ENCODE results near the gene MCAM.
A peak's percentile ranks its signal among the peaks of the same experiment; 100 is the strongest.

Gene MCAM

DNA sequence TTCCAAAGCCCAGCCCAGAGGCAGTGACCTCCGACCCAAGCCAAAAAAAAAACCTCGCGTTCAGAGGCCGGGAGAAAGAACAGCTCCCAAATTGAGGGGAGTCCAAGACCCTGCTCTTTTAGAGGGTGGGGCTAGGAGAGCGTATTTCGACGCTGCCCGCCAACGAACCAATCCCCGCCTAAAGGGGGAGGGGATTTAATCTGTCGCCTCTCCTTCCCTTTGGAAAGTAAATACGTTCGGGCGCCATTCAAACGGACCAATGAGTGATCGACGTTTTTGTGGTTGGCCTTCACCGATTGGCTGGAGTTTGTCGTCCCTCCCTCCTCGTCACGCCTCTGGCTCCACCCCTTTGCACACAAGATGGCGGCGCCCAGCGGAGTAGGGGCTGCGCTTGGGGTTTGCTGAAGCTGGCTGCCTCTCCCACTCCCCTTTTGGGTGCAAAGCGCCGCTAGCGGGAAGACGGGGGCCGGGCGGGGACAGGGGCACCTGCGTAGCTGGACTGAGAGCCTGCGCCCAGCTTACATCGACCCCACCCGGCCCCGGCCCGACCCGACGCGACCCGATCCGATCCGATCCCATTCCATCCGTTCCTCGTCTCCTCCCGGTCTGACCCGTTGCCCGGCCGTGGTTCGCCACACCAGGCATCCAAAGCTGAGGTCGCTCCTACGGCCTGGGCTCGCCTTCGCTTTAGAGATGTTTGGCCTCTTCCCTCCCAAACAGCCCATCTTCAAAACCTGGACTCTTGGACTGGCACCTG, 17.4 kb upstream of the MCAM start, which contains the start of gene RNF26:
Gene RNF26 (plus strand): TSS at position 354 of the 757 bp plus-strand sequence. CDS start 596 bp downstream, outside the sequence.
- FAIRE-seq (peak; percentile 100), DNase-seq (ENCODE audit: insufficient read length, low spot score) (peak; percentile 98)

DNA sequence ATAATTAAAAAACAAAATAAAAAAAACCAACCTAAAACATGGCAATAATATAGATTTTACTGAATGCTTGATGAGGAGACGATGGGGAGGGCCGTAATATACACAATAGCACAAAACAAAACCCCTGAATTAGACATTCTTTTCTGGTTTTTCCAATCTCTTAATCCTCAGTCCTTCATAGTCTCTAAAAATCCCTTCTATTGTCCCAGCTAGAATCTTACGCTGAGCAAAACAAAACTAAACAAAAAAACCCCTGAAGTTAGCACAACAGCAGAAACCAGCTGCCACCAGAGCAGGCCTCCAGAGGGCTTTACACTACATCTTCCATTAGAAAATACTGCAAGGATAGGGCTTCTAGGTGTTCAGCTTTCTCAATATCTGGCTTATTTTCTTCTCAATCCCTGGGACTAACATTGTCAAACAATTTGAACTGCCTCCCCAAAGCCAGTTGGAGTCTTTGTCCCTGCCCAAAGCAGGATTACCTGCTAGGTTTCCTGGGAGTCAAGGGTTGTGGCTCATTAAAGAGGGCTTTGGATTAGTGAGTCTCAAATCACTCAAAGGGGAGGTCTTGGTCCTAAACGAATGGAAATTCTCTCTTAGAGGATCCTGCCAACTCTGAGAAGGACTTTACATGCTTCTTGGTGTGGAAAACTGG, 15.3 kb upstream of the MCAM start:
- no peak for DNase-seq (ENCODE audit: insufficient read length, low spot score)
- no peak for FAIRE-seq

DNA sequence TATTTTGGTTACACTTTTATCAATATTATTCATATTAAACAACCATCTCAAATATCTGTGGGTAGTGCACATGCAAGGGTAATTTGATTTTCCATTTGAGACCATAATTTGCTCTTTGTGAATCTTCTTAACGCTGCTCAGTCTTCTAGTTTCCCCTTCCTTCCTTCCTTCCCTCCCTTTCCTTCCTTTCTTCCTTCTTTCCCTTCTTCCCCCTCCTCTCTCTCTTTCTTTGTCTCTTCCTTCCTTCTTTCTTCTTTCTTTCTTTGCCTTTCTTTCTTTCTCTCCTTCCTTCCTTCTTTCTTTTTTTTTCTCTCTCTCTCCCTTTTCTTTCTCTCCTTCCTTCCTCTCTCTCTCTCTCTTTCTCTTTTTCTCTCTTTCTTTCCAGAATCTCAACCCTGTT, 13.3 kb upstream of the MCAM start:
- FAIRE-seq (no peak), DNase-seq (ENCODE audit: insufficient read length, low spot score) (no peak)

DNA sequence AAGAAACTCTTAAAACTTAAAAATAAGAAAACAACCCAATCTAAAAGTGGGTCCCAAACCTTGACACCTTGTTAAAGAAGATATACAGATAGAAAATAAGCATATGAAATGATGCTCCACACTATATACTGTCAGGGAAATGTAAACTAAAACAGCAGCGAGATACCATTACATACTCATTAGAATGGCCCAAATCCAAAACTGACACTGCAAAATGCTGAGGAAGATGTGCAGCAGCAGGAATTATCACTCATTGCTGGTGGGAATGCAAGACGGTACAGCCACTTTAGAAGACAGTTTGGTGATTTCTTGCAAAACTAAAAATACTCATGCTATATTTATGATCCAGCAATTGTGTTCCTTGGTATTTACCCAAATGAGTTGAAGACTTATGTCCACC, 12.4 kb upstream of the MCAM start:
- FAIRE-seq (no peak), DNase-seq (ENCODE audit: insufficient read length, low spot score) (no peak)

DNA sequence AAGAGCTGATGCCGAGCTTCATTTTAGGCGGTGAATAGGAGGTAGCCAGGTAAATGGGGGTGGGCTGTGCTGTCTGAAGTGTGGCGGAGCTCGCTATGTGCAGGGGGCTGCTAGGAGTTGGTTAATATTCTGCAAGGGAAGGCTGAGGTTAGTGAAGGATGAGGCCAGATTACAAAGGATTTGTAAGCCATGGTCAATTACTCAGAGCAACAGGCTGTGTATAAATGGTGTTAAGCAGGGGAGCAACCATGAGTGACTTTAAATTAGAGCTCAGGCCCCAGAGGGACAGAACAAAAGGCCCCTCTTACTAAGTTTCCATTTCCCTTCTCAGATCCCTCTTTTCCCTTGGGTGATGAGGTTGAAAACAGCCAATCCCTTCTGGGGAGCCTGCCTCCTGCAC, 7.3 kb upstream of the MCAM start:
- FAIRE-seq (no peak), DNase-seq (ENCODE audit: insufficient read length, low spot score) (no peak)

DNA sequence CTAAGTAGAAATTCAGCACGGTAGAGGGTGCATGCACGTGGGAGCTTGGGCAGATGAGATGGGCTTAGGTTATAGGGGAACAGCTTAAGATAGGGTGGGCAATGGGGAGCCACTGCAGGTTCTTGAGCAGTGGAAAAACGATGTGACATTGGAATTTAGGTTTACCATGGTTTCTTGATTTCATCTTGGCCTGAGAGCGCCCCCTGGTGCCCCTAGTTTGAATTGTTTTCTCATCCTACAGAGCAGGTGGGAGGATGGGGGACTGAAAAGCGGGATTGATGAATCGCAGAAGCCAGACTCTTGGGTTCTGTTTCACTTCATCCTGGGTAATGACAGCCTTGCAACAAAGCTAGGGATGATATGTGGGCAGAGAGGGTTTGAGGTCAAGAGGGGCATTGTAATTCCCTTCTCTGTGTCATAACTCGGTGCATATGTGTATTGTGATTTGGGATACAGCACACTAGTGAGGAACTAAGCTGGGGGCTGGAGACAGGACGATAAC, 6.7 kb upstream of the MCAM start:
- FAIRE-seq (peak; percentile 82), DNase-seq (ENCODE audit: insufficient read length, low spot score) (no peak)

DNA sequence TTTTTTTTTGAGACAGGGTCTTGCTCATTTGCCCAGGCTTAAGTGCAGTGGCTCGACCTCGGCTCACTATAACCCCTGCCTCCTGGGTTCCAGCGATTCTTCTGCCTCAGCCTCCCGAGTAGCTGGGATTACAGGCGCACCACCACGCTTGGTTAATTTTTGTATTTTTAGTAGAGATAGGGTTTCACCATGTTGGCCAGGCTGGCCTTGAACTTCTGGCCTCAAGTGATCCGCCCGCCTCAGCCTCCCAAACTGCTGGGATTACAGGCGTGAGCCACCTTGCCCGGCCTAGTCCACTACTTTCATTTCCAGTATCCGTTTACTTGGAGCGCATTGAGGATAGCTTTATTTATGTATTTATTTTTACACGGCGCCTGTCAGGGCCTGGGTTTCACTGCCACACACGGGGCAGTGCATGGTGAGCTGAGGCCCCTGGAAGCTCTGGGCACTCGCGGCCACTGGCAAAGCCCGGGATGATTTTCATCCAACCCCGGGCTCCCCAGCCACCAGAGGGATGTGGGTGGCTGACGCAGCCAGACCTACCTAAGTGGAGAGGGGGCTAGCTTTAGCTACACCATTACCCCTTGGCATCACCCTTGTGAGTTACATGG, 6.1 kb upstream of the MCAM start:
- no peak for FAIRE-seq
- DNase-seq (ENCODE audit: insufficient read length, low spot score) = no peak

DNA sequence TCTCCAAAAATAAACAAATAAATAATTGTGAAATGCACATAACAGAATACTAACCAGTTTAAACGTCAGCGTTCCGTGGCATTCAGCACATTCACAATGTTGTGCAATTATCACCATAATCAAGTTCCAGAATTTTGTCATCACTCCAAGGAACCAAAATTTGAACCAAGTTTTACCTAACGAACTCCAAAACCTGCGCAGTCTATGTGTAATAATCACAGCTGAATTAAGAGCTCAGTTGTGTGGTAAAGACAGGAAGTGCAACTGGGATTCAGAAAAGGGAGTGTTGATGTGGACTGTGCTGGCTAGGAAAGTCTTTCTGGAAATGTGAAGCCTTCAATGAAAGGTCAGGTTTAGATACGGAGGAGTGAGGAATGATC, 5.4 kb upstream of the MCAM start:
- DNase-seq (ENCODE audit: insufficient read length, low spot score) = no peak
- FAIRE-seq = no peak

DNA sequence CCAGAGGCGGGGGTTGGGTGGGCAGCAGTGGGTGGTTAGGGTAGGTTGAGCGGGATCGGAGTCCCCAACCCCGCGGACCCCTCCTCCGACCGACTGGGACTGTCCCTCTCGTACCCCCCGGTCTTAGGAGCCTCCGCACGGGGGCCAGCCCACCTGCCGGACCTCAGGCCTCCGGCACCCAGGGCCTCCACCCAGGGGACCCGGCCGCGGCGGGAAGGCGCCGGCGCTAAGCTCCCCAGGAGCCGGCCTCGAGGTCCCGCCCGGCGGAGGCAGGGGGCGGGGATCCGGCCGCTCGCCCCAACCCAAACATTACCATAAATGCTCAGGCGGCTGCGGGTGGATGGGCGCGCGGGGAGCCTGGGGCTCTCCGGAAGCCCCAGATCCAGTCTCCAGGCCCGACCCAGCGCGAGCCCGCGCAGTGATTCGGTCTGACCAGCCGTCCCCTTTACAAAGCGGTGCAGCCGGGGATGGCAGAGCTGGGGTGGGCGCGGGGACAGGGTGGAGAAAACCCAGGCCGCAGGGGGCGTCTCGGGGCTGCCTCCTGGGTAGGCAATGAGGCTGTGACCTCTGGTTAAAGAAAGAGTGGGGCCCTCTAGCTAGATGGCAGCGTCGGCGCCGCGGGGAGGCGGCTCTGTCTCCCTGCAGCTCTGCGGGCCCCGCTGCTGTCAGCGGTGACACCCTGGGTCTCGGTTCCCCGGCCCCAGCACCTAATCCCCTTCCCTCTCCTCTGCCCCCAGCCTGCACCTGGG, 4.0 kb upstream of the MCAM start:
- peak; percentile 79 for DNase-seq (ENCODE audit: insufficient read length, low spot score)
- FAIRE-seq = no peak

DNA sequence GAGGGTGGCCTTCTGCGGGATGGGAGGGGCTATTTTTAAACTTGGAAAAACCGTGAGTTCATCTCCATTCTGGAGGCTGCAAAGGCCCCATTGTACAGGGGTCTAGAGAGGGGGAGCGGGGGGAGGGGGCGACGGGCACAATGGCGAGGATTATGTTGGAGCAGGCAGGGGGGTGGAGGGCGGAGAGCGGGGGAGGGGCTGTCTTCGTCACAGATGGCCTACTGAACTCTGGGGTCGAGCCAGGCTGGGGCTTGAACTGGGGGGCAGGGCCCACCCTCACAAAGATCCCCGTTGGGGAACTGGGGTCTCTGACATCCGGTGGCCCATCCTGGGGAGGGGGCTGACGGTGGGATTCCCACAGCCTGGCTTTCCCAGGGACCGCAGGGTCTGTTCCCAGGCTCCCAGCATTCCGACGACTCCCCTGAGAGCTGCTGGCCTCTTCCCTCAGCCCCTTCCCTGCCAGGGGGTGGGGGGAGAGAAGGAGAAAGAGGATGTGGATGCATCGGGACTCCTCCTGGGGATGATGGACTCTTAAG, 3.4 kb upstream of the MCAM start:
- no peak for DNase-seq (ENCODE audit: insufficient read length, low spot score)
- FAIRE-seq = no peak

DNA sequence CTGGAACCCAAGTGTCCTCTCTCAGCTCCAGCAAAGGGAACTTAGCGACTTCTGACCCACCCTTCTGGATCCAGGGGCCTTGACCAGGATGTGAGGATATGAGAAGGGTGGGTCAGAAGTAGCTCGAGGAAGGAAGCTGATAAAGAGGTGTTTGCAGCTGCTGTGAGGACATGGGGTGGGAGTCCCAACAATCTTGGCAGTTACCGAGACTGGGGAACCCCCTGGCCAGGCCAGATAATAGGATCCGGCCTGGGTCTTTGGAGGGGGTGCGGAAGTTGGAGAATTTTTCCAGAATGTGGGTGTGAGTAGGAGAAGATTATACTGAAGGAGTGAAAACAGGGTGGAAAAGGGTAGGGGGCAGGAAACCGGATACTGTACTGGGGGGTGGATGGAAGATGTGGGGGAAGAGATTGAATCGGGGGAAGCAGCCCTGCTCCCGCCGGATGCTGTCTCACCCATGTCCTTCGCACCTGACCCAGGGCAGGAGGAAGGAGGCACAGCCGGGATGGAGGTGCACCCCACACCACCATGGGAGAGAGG, 2.8 kb upstream of the MCAM start:
- FAIRE-seq (no peak), DNase-seq (ENCODE audit: insufficient read length, low spot score) (no peak)

DNA sequence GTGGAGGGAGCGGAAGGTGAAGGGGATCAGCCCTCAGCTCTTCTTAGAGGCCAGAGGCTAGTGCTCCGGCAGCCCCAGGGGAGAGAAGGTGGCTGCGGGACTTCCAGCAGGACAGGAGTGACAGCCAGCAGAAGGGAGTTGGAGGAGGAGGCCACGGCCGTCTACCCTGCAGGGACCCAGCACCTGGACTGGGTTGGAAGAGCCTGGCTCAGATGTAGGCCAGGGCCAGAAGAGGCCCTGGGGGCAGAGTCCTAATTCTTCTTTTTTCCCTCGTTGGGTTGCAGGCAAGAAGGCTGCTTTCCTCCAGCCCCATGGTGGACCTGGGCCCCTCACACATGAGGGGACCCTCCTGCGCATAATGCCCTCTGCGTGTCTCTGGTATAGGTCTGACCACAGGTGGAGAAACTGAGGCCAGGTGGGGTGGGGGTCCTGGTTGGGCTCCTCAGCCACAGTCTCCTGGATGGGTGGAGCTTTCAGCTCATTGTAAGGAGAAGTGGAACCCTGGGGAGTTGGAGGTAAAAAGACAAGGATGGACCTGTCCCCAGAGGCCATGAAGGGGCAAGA, 2.3 kb upstream of the MCAM start:
- DNase-seq (ENCODE audit: insufficient read length, low spot score) = no peak

DNA sequence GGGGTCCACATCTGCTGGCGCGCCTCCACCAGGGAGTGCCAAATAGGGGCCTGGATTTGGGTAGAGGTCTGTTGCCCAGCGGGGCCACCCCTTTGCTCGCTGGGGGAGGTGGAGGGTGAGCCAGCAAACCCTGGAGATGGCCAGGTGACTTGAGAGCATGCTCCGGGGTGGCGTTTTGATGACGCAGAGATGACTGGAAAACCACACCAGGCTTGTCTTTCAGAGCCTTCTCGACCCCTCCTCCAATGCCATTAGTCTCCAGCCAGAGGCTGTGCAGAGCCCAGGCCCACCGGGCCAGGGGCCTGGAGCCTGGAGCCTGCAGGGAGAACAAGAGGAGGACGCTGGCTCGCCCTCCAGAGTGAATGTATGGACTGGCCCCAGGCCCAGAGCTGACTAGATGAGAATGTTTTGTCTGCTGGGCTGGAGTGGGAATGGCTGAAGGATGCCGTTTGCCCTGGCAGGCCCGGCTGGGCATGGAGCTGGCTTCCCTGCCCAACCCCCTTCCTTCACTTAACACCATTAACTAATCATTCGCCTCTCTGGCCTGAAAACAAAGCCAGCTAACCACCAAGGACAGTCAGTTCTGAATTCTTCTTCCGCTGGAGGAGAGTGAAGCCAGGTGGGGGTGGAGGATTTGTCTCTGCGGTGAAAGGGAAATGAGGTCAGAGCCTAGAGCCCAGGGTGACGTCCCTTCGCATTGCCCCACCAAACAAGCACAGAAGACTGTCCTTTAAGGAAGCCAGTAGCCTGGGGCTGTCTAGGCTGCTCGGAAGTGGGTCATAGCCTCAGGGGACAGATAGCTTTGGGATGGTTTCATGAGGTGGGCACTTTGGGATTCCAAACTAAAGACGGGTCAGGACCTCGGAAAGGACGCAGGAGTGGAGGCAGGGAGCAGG, 1.6 kb upstream of the MCAM start:
- DNase-seq (ENCODE audit: insufficient read length, low spot score) = no peak

More for the DNA sequence above, 2.3 kb upstream of the MCAM start:
- no peak for FAIRE-seq

DNA sequence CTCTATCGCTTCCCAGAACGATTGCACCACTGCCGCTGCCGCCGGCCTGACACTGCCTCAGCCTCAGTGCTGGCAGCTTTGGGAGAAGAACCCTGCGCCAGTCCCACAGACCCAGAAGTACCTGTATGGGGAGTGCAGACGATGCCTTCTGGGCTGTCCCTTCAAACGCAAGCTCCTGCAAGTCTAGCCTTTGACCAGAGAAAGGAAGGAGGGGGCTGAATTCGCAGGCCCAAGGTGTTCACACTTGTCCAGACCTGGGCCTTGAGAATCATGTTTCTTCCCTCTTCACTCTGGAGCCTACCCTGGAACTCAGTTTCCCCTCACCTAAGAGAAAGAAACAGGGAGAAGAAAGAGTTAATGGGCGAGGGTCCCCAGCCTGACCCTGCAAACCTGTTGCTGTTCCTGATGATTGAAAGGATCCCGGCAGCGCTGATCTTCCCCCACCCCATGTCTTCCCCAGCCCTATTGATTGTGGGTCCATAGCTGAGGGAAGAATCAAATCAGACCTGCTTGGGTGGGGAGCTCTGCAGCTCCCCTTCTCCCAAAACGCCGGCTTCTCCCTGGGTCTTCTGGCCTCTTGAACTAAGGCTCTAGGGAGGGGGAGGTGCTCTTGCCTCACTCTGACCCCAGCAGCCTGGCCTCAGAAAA, 786 bp upstream of the MCAM start:
- DNase-seq (ENCODE audit: insufficient read length, low spot score) (no peak), FAIRE-seq (no peak)

More for the DNA sequence above, 1.6 kb upstream of the MCAM start:
- FAIRE-seq = no peak

DNA sequence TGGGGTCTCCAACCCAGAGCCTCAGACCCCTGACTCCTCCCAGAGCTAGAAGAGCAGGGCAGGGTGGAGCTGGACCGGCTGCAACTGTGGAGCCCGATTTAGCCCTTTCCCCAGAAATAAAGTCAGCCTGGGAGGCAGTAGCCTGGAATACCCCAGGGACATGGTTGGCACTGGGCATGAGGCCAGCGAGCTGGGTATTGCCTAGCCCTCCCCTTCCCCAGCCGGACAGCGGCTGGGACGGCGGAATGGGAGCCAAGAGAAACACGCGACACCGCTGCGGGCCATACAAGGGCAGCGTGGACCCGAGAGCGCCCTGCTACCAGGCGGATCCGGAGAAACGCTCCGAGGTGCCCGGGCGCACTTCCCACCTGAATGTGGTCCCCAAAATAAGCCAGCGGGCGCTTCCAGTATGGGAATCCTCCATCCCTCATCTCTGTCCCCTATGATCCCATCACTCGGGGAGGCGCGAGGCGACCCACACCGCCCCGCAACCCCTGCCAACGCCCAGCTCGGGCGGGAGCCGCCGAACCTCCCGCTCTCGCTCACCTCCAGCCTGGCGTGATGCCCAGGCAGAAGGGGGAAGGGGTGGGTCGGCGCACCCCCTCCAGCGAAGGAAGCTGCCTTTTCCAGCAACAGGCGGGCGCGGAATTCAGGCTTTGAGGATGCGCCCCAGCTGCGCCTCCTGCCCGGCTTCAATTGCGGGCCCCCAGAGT, 758 bp downstream of the MCAM start:
- DNase-seq (ENCODE audit: insufficient read length, low spot score) = no peak
- no peak for FAIRE-seq

DNA sequence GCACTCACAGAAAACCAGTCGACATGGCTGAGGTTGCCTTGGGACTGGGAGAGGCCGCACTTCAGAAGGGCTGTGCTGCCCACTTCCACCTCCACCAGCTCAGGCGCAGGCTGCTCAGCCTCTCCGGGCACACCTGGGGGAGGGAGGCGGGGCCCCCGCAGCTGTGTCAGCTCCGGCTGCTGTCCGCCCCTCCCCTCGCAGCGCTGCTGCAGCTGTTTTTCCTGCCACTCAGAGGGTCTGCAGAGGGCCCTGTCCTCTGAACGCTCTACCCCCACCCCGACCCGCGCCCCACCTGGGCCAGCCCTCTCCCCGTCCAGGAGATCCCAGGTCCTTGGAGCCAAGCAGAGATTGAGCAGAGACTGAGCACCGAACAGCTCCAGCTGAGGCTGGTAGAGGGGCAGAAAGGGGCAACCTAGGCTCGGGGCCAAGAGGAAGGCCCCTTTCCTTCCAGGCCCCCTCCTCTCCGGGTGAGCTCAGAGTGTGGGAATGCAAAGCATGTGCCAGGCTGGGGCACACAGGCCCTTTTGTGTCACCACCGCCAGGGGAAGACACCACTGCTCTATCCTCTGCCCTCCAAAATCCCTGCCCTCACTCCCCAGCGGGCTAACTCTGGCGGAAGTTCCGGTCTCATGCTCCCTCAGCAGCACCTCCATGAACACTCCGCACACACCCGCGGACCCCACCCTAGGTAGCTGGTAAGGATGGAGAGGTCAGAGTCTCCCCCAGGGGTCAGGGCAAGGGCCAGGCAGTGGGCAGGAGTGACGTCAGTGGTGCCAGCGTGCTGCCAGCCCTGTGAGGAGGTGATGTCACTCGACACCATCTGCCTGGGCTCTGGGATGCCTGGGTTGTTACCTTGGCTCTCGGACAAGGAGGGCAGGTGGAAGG, 1.6 kb downstream of the MCAM start:
- FAIRE-seq = no peak
- DNase-seq (ENCODE audit: insufficient read length, low spot score) = peak; percentile 75

DNA sequence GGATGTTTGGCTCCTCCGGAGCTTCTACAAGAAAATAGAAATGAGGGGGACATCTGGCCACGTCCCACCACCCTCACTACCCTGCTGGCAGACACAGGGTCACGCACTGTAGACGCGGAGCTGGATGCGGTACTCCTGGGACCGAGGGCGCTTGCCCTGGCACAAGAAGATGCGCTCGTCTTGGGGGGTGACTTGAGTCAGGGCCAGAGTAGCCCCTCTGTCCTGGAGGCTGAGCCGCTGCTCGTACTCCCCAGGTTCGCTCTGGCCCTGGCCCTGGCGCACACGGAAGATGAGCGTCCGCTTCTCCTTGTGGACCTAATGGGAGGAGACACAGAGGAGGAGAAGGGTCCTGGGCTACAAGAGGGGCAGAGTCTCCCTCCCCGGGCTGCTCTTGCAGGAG, 2.2 kb downstream of the MCAM start:
- no peak for DNase-seq (ENCODE audit: insufficient read length, low spot score)
- no peak for FAIRE-seq

Measured in GM19239 (cell line).